Prostate gland (tissue), 2 donors: ENCODE results near the gene PIGR.

Source experiments
- POLR2AphosphoS5 ChIP-seq: sonication (generic); formaldehyde crosslinking; IDR thresholded peaks from one replicate; pipeline ENCODE4 v1.6.1; 2017; ENCODE audit warnings: antibody characterized with exemption
- TF ChIP-seq, protein P1 (sequence below), 4 experiments: fragments of 200-600 bp in 2 of 4; fragments of 450-650 bp in 2 of 4; sonication (generic) in 2 of 4; IDR thresholded peaks; 1 replicate in 3 of 4; 2 replicates in 1 of 4; pipeline ENCODE4 v1.5.1; 2016 to 2019; ENCODE audit warnings: antibody characterized with exemption in 4 of 4, mild to moderate bottlenecking in 2 of 4, moderate library complexity in 2 of 4

DNA sequence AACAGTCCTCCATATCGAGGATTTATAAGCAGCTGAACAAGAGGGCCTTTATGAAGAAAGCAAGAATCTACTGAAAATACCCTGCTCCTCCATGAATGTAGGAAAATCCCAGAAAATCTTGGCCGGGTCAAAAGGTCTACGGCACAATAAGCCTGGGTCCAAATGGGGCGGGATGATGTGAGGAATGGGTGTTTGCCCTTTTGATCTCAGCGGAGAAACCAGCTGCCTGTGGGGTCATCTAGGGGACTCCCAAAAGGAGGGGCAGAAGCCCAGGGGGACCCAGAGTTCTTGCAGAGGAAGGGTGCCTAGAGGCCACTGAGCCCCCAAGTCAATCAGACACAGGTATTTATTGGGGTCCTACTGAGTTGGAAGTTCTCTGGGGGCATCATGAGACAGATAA, 11.4 kb upstream of the PIGR start:
- TF ChIP-seq, protein P1, sequence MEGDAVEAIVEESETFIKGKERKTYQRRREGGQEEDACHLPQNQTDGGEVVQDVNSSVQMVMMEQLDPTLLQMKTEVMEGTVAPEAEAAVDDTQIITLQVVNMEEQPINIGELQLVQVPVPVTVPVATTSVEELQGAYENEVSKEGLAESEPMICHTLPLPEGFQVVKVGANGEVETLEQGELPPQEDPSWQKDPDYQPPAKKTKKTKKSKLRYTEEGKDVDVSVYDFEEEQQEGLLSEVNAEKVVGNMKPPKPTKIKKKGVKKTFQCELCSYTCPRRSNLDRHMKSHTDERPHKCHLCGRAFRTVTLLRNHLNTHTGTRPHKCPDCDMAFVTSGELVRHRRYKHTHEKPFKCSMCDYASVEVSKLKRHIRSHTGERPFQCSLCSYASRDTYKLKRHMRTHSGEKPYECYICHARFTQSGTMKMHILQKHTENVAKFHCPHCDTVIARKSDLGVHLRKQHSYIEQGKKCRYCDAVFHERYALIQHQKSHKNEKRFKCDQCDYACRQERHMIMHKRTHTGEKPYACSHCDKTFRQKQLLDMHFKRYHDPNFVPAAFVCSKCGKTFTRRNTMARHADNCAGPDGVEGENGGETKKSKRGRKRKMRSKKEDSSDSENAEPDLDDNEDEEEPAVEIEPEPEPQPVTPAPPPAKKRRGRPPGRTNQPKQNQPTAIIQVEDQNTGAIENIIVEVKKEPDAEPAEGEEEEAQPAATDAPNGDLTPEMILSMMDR (IDR thresholded peaks at IDR 0.05), result no peak
- TF ChIP-seq POLR2AphosphoS5, result no peak
